ENCODE data around the gene C4orf50.

C4orf50 gene

DNA sequence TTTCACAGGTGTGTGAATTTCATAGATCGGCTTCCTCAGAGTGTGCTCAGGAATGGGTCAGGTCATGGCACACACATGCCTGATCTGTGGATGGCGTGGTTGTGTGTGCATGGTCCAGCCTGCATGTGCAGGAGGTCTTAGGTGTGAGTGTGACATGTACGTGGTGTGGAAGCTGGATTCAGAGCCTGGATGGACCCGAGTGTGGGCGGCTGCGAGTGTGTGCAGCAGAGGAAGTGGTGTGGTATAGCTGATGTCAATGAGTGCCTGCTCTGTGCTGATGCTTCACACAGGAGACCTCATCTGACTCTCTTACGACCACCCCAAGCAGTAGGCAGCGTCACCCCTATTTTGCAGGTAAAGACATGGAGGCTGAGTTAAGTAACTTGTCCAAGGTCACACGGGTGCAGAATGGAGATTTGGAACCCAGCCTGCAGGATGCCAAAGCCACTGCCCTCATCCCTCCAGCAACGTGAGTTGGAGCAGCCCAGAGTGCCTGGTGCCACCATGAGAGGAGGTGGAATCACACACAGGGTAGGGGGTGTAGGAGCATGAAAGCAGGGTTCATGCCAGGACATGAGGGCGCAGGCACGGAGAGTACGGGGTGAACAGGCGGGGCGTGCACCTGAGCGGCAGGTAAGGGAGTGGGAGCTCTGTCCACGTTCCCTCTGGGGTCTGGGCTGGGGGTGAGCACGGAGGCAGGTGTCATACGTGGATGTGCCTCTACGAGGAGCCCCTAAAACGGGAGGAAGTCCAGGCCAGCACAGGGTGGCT lies 24.2 kb upstream of the C4orf50 start:
- CTCF ChIA-PET: interaction anchor here (1.4 kb wide), 1 partner anchor 18 kb away, joined by 3 read pairs; no protein-coding TSS in a partner anchor

GRCh38 chr4:6041800-6042199 lies 23.6 kb upstream of the C4orf50 start:
- TF ChIP-seq SP1 (IDR thresholded peaks at IDR 0.05): no peak
- TF ChIP-seq L3MBTL2 (conservative IDR thresholded peaks at IDR 0.05): no peak
- TF ChIP-seq FOXM1 (IDR thresholded peaks at IDR 0.05; ENCODE audit: borderline replicate concordance): no peak
- TF ChIP-seq CTBP1 (IDR thresholded peaks at IDR 0.05; ENCODE audit: borderline replicate concordance): no peak
- TF ChIP-seq BHLHE40 (IDR thresholded peaks at IDR 0.05; ENCODE audit: borderline replicate concordance): no peak
- no peak for TF ChIP-seq NFRKB (IDR thresholded peaks at IDR 0.05)
- TF ChIP-seq FOXA1 (IDR thresholded peaks at IDR 0.05): no peak
- TF ChIP-seq TARDBP (IDR thresholded peaks at IDR 0.05): no peak
- no peak for TF ChIP-seq HDGF (IDR thresholded peaks at IDR 0.05; ENCODE audit: borderline replicate concordance)
- no peak for TF ChIP-seq ELF4 (IDR thresholded peaks at IDR 0.05)
- TF ChIP-seq, protein P1, sequence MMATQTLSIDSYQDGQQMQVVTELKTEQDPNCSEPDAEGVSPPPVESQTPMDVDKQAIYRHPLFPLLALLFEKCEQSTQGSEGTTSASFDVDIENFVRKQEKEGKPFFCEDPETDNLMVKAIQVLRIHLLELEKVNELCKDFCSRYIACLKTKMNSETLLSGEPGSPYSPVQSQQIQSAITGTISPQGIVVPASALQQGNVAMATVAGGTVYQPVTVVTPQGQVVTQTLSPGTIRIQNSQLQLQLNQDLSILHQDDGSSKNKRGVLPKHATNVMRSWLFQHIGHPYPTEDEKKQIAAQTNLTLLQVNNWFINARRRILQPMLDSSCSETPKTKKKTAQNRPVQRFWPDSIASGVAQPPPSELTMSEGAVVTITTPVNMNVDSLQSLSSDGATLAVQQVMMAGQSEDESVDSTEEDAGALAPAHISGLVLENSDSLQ (IDR thresholded peaks at IDR 0.05): no peak
- no peak for TF ChIP-seq ARNT (IDR thresholded peaks at IDR 0.05)
- DNase-seq (ENCODE audit: extremely low spot score): no peak
- ChIA-PET POLR2A (no interaction called here), CTCF (interaction anchor here (1.4 kb wide), 1 partner anchor 17 kb away, joined by 3 read pairs; no protein-coding TSS in a partner anchor)

More for the DNA sequence above, 24.2 kb upstream of the C4orf50 start:
- POLR2A ChIA-PET: no interaction called here
- TF ChIP-seq L3MBTL2 (conservative IDR thresholded peaks at IDR 0.05) (no peak), FOXM1 (IDR thresholded peaks at IDR 0.05; ENCODE audit: borderline replicate concordance) (no peak), LEF1 (IDR thresholded peaks at IDR 0.05; ENCODE audit: borderline replicate concordance) (no peak), CTBP1 (IDR thresholded peaks at IDR 0.05; ENCODE audit: borderline replicate concordance) (no peak), NFRKB (IDR thresholded peaks at IDR 0.05) (no peak), BHLHE40 (IDR thresholded peaks at IDR 0.05; ENCODE audit: borderline replicate concordance) (no peak), ARNT (IDR thresholded peaks at IDR 0.05) (no peak), SP1 (IDR thresholded peaks at IDR 0.05) (no peak), TARDBP (IDR thresholded peaks at IDR 0.05) (no peak), ELF4 (IDR thresholded peaks at IDR 0.05) (no peak), ZNF384 (IDR thresholded peaks at IDR 0.05) (no peak), SUZ12 (IDR thresholded peaks at IDR 0.05) (no peak), FOXK2 (IDR thresholded peaks at IDR 0.05) (no peak), FOXA1 (IDR thresholded peaks at IDR 0.05) (no peak), HDGF (IDR thresholded peaks at IDR 0.05; ENCODE audit: borderline replicate concordance) (no peak)
- TF ChIP-seq, protein P1 (IDR thresholded peaks at IDR 0.05): no peak
- DNase-seq (ENCODE audit: extremely low spot score): no peak

- ChIA-PET CTCF (no interaction called here), POLR2A (no interaction called here)
- DNase-seq (ENCODE audit: extremely low spot score): no peak
These were observed 20.5 kb upstream of the C4orf50 start for GRCh38 chr4:6038711-6039110.

DNA sequence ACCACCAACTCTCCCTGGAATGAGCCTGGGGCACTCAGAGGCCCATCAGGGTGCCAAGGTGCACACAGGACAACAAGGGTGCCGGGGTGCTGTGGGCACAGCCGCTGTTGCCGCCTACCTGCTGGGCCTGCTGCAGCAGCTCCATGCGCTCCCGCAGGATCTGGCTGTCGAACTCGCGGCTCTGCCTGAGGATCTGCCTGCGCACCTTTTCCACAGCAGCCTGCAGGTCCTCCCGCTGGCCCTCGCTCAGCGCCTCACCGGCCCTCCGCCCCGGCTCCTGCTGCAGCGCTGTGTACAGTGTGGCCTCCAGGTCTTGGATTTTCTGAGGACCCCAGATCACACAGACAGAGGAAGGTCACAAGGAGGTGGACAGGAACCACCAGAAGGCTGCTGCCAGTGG lies 17.6 kb upstream of the C4orf50 start:
- ChIA-PET POLR2A (no interaction called here), CTCF (no interaction called here)
- DNase-seq (ENCODE audit: extremely low spot score): no peak
- no peak for TF ChIP-seq SUZ12 (IDR thresholded peaks at IDR 0.05)

More at GRCh38 chr4:6038711-6039110, 20.5 kb upstream of the C4orf50 start:
- TF ChIP-seq SP1 (IDR thresholded peaks at IDR 0.05): no peak
- TF ChIP-seq SUZ12 (IDR thresholded peaks at IDR 0.05): no peak
- TF ChIP-seq, protein P1 (IDR thresholded peaks at IDR 0.05): no peak
- TF ChIP-seq ZNF384 (IDR thresholded peaks at IDR 0.05): no peak
- TF ChIP-seq L3MBTL2 (conservative IDR thresholded peaks at IDR 0.05): no peak
- TF ChIP-seq TARDBP (IDR thresholded peaks at IDR 0.05): no peak
- TF ChIP-seq FOXA1 (IDR thresholded peaks at IDR 0.05): no peak
- TF ChIP-seq BHLHE40 (IDR thresholded peaks at IDR 0.05; ENCODE audit: borderline replicate concordance): no peak
- TF ChIP-seq CTBP1 (IDR thresholded peaks at IDR 0.05; ENCODE audit: borderline replicate concordance): no peak
- TF ChIP-seq NFRKB (IDR thresholded peaks at IDR 0.05): no peak
- TF ChIP-seq LEF1 (IDR thresholded peaks at IDR 0.05; ENCODE audit: borderline replicate concordance): no peak
- TF ChIP-seq HDGF (IDR thresholded peaks at IDR 0.05; ENCODE audit: borderline replicate concordance): no peak
- TF ChIP-seq ELF4 (IDR thresholded peaks at IDR 0.05): no peak

DNA sequence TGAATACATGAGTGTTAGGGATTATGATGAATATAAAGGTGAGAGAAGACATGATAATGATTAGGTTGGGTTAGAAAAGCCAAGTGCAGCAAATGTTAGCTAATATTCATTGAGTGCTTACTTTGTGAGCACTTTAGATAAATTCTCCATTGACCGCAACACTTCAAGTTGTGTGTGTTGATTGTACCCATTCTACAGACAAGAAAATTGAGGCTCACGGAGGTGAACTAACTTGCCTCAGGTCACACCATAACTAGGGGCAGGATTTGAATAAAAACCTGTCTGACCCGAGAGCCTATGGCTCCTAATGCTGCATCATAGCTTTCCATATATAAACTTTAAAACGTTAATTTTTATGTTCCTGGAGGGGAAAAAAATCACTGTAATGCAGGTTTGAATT lies 15.2 kb upstream of the C4orf50 start:
- TF ChIP-seq BHLHE40 (IDR thresholded peaks at IDR 0.05; ENCODE audit: borderline replicate concordance): no peak
- TF ChIP-seq FOXA1 (IDR thresholded peaks at IDR 0.05): no peak
- TF ChIP-seq ZNF384 (IDR thresholded peaks at IDR 0.05): no peak
- TF ChIP-seq FOXM1 (IDR thresholded peaks at IDR 0.05; ENCODE audit: borderline replicate concordance): no peak
- TF ChIP-seq ARNT (IDR thresholded peaks at IDR 0.05): no peak
- TF ChIP-seq ELF4 (IDR thresholded peaks at IDR 0.05): no peak
- no peak for TF ChIP-seq SUZ12 (IDR thresholded peaks at IDR 0.05)
- TF ChIP-seq FOXK2 (IDR thresholded peaks at IDR 0.05): no peak
- TF ChIP-seq CTBP1 (IDR thresholded peaks at IDR 0.05; ENCODE audit: borderline replicate concordance): no peak
- TF ChIP-seq LEF1 (IDR thresholded peaks at IDR 0.05; ENCODE audit: borderline replicate concordance): no peak
- no peak for TF ChIP-seq TARDBP (IDR thresholded peaks at IDR 0.05)
- TF ChIP-seq, protein P1 (IDR thresholded peaks at IDR 0.05): no peak
- no peak for TF ChIP-seq HDGF (IDR thresholded peaks at IDR 0.05; ENCODE audit: borderline replicate concordance)
- no peak for TF ChIP-seq NFRKB (IDR thresholded peaks at IDR 0.05)
- TF ChIP-seq SP1 (IDR thresholded peaks at IDR 0.05): no peak
- TF ChIP-seq L3MBTL2 (conservative IDR thresholded peaks at IDR 0.05): no peak
- DNase-seq (ENCODE audit: extremely low spot score): no peak
- ChIA-PET POLR2A (no interaction called here), CTCF (interaction anchor here (1.2 kb wide), 1 partner anchor 13 kb away, joined by 3 read pairs; no protein-coding TSS in a partner anchor)
